Measurements from ENCODE around the gene CENATAC. TPM values are rescaled to one million over a fixed set of nuclear protein-coding genes. Genes with fewer than 3 reads are reported as not detected.
"Not testable (repeated sequence)": the region's sequence is repeated elsewhere in the genome, so short reads cannot be mapped to it uniquely, and the experiment has no call there.

CENATAC gene
- total and polyA plus RNA-seq, 2 experiments from 2014 or later, result 31.7 to 34.5 TPM

GRCh38 chr11:119057000-119057769 lies 59.2 kb downstream of the CENATAC start, which contains the start of gene HYOU1 (continued):
- TF ChIP-seq ETS1 (IDR thresholded peaks at IDR 0.05), result 0 out of 2 replicates have a peak, but pooled peaks have one; percentile 16
- no peak for TF ChIP-seq ZNF114 (CRISPR knock-in tag; IDR thresholded peaks at IDR 0.05)
- no peak for TF ChIP-seq NANOG (IDR thresholded peaks at IDR 0.05; ENCODE audit: borderline replicate concordance)
- peak; percentile 90 for TF ChIP-seq CREB1 (CRISPR knock-in tag; IDR thresholded peaks at IDR 0.05; ENCODE audit: low read depth)
- TF ChIP-seq STAT1 (IDR thresholded peaks at IDR 0.05; ENCODE audit: unreplicated experiment), result no peak
- TF ChIP-seq CTCF (conservative IDR thresholded peaks at IDR 0.05; ENCODE audit: low read depth in 2 of 2), result peak; percentile 22 to 43; a peak in 3 of 4 replicates
- no peak for TF ChIP-seq REST (IDR thresholded peaks at IDR 0.05; ENCODE audit: unreplicated experiment)

GRCh38 chr11:119059128-119059527 lies 61.2 kb downstream of the CENATAC start:
- peak overlapping the region; percentile 42; the same call in 1 of the 3 replicates for H3K4me3 Mint-ChIP-seq
- not testable (repeated sequence) for H2AFZ ChIP-seq; H3K9me3 Mint-ChIP-seq; H3K27me3 ChIP-seq (ENCODE audit: insufficient read depth); H3K27ac ChIP-seq (ENCODE audit: low read depth); H3K9me2 ChIP-seq (ENCODE audit: insufficient read depth); H3K4me2 ChIP-seq; H3K4me3 ChIP-seq; H3K27ac Mint-ChIP-seq; DNase-seq (ENCODE audit: low spot score); ATAC-seq
- Histone ChIP-seq H3K4me1 (ENCODE audit: insufficient read depth) (peaks cover 14% of the 10 kb centered on the region), H4K20me1 (replicated peaks; ENCODE audit: insufficient read depth) (peaks cover 14% of the 10 kb centered on the region), H3F3A (replicated peaks; ENCODE audit: low read depth) (peaks cover 16% of the 10 kb centered on the region), H3K79me2 (replicated peaks; ENCODE audit: insufficient read depth) (peaks cover 30% of the 10 kb centered on the region), H3K36me3 (ENCODE audit: insufficient read depth) (peaks cover 14% of the 10 kb centered on the region)
- H3K36me3 Mint-ChIP-seq (ENCODE audit: low read depth), result peaks cover 29% of the 10 kb centered on the region
- peaks cover 10% of the 10 kb centered on the region for H3K27me3 Mint-ChIP-seq (ENCODE audit: insufficient read depth, low read depth, poor library complexity)
- H3K4me1 Mint-ChIP-seq, result peaks cover 14% of the 10 kb centered on the region

Measured in GM23338 (cell line).